K562 (cell line): Measurements from ENCODE around the gene LAIR1. TPM values are rescaled to one million over a fixed set of nuclear protein-coding genes. Genes with fewer than 3 reads are reported as not detected.

ENCODE experiments used
- FOS ChIP-seq: IDR thresholded peaks from 3 replicates; pipeline ENCODE4 v1.6.1; 2011; ENCODE audit not compliant: insufficient read length; ENCODE audit errors: extremely low read depth
- MTA3 ChIP-seq: fragments of 450-650 bp; formaldehyde crosslinking; IDR thresholded peaks from 2 replicates; pipeline ENCODE4 v1.6.1; 2017; ENCODE audit warnings: mild to moderate bottlenecking, borderline replicate concordance
- PTTG1 ChIP-seq: fragments of 450-650 bp; IDR thresholded peaks from 2 replicates; pipeline ENCODE4 v1.6.1; 2016; ENCODE audit warnings: low read depth, mild to moderate bottlenecking, missing genetic modification characterization, missing compliant biosample characterization
- SPI1 ChIP-seq: IDR thresholded peaks from 2 replicates; pipeline ENCODE4 v1.6.1; 2011; ENCODE audit warnings: low read depth, low read length, control low read depth, borderline replicate concordance
- TSHZ1 ChIP-seq: fragments of 250-450 bp; sonication (Bioruptor Pico); IDR thresholded peaks from 2 replicates; pipeline ENCODE4 v1.4.0; 2020; ENCODE audit warnings: mild to moderate bottlenecking, moderate library complexity
- ZNF239 ChIP-seq: fragments of 250-450 bp; sonication (Bioruptor Pico); IDR thresholded peaks from 2 replicates; pipeline ENCODE4 v1.4.0; 2020; ENCODE audit warnings: mild to moderate bottlenecking
- ZNF253 ChIP-seq: fragments of 250-450 bp; sonication (Bioruptor Pico); conservative IDR thresholded peaks from 2 replicates; pipeline ENCODE4 v1.6.1; 2021; ENCODE audit warnings: mild to moderate bottlenecking
- ZNF445 ChIP-seq: fragments of 250-450 bp; sonication (Bioruptor Pico); IDR thresholded peaks from 2 replicates; pipeline ENCODE4 v1.4.0; 2020; ENCODE audit warnings: low read depth, mild to moderate bottlenecking, moderate library complexity
- ZNF512 ChIP-seq: IDR thresholded peaks from 2 replicates; pipeline ENCODE4 v1.6.1; 2016; ENCODE audit warnings: missing genetic modification characterization, missing compliant biosample characterization
- polyA plus RNA-seq, 8 experiments: library from polyadenylated mRNA; depleted of rRNA in 4 of 8; stranded (reverse) in 5 of 8; unstranded in 3 of 8; fragments of >200 nt; fragmentation: Nextera tagmentation in 2 of 8; fragmentation: Illumina TruSeq in 1 of 8; extraction: Ambion mirVana in 2 of 8; extraction: Trizol in 1 of 8; gene quantifications; 2 replicates each; pipeline versions ENCODE4 v1.2.1 to v1.2.3, GENCODE V29; 2011 to 2014; ENCODE audit warnings: inconsistent platforms in 1 of 8, missing spikeins in 1 of 8
- total RNA-seq, 7 experiments: library from RNA; depleted of rRNA in 6 of 7; stranded (reverse); fragments of >200 nt in 6 of 7; fragmentation: Illumina TruSeq in 2 of 7; extraction: Trizol in 2 of 7; gene quantifications; 2 replicates each; pipeline versions ENCODE4 v1.2.1 to v1.2.3, GENCODE V29; 2011 to 2021; ENCODE audit warnings: low replicate concordance in 1 of 7

Gene LAIR1
- total and polyA plus RNA-seq, 9 of the 15 experiments (the other 6 are each of a cell fraction or from before 2014, with no cell fraction given): 0.12 to 0.54 (median 0.24) TPM; not detected in 6

DNA sequence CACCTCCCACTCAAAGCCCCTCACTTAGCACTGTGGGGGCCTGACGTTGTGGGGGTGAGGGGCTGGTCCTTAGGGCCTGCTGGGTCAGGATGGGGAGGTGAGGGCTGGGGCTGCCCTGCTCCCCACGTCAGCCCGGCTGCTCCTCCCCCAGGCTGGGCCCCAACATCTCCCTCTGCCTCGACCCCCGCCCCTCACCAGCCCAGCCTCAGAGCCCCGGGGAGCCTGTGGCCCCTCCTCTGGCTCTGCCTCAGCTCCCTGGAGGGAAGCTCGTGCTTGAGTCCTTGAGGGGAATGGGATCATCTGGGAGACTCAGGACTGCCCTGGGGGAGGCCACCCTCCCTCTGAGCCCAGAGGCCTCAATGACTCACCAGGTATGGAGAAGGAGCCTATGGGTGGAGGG lies 32.6 kb downstream of the LAIR1 start (continued):
- no peak for TF ChIP-seq TSHZ1 (CRISPR knock-in tag)
- TF ChIP-seq SPI1: no peak
- TF ChIP-seq PTTG1: no peak
- no peak for TF ChIP-seq ZNF512 (tag)
- no peak for TF ChIP-seq ZNF445 (CRISPR knock-in tag)
- TF ChIP-seq ZNF239 (CRISPR knock-in tag): no peak
- no peak for TF ChIP-seq FOS
- no peak for TF ChIP-seq MTA3
- no peak for TF ChIP-seq ZNF253
